H9 (cell line): ENCODE data around the gene PPM1H. TPM values are rescaled to one million over a fixed set of nuclear protein-coding genes. Genes with fewer than 3 reads are reported as not detected.
A peak's percentile ranks its signal among the peaks of the same experiment; 100 is the strongest.

Source experiments
- DNase-seq: peaks from one replicate; pipeline ENCODE4 v3.0.0-alpha.2; 2017
- H2AFZ ChIP-seq: one replicate; pipeline ENCODE4 v1.6.1; 2013; ENCODE audit warnings: mild to moderate bottlenecking, low read length, control low read depth, moderate library complexity
- H2AK5ac ChIP-seq: 2 replicates; pipeline ENCODE4 v1.6.1; 2013; ENCODE audit warnings: low read length, control low read depth, mixed read lengths; ENCODE audit not compliant: insufficient read length
- H2BK120ac ChIP-seq: one replicate; pipeline ENCODE4 v1.6.1; 2013; ENCODE audit warnings: low read depth, mild to moderate bottlenecking, low read length, control low read depth, inconsistent platforms; ENCODE audit not compliant: poor library complexity, severe bottlenecking
- H2BK12ac ChIP-seq: 2 replicates; pipeline ENCODE4 v1.6.1; 2013; ENCODE audit warnings: low read length, control low read depth, mixed read lengths, low read depth; ENCODE audit not compliant: insufficient read length
- H2BK15ac ChIP-seq: 2 replicates; pipeline ENCODE4 v1.6.1; 2013; ENCODE audit warnings: low read depth, low read length, control low read depth
- H2BK20ac ChIP-seq: one replicate; pipeline ENCODE4 v1.6.1; 2013; ENCODE audit warnings: low read depth, mild to moderate bottlenecking, low read length, control low read depth, inconsistent platforms; ENCODE audit not compliant: poor library complexity, severe bottlenecking
- H2BK5ac ChIP-seq: 2 replicates; pipeline ENCODE4 v1.6.1; 2013; ENCODE audit warnings: low read length, control low read depth, mixed read lengths; ENCODE audit not compliant: insufficient read length
- H3K14ac ChIP-seq: 2 replicates; pipeline ENCODE4 v1.6.1; 2013; ENCODE audit warnings: low read length, control low read depth; ENCODE audit not compliant: insufficient read depth
- H3K18ac ChIP-seq: 2 replicates; pipeline ENCODE4 v1.6.1; 2013; ENCODE audit warnings: low read depth, mild to moderate bottlenecking, mixed read lengths, low read length, control low read depth; ENCODE audit not compliant: insufficient read length
- H3K23ac ChIP-seq: 2 replicates; pipeline ENCODE4 v1.6.1; 2013; ENCODE audit warnings: low read length, control low read depth, mixed read lengths, low read depth; ENCODE audit not compliant: insufficient read length
- H3K23me2 ChIP-seq: 2 replicates; pipeline ENCODE4 v1.6.1; 2013; ENCODE audit warnings: low read depth, mild to moderate bottlenecking, mixed read lengths, low read length, control low read depth; ENCODE audit not compliant: insufficient read length, poor library complexity, severe bottlenecking
- H3K27ac ChIP-seq: 2 replicates; pipeline ENCODE4 v1.5.1; 2013; ENCODE audit warnings: low read length, control low read depth, mixed read lengths, low read depth; ENCODE audit not compliant: insufficient read length
- H3K27me3 ChIP-seq: 2 replicates; pipeline ENCODE4 v1.6.1; 2013; ENCODE audit warnings: low read length, control low read depth, inconsistent platforms; ENCODE audit not compliant: insufficient read depth
- H3K4ac ChIP-seq: 2 replicates; pipeline ENCODE4 v1.6.1; 2013; ENCODE audit warnings: low read depth, mild to moderate bottlenecking, control low read depth, inconsistent platforms, low read length, moderate library complexity
- H3K4me1 ChIP-seq: 2 replicates; pipeline ENCODE4 v1.6.1; 2013; ENCODE audit warnings: low read length, control low read depth, inconsistent platforms; ENCODE audit not compliant: insufficient read depth
- H3K4me2 ChIP-seq: 2 replicates; pipeline ENCODE4 v1.6.1; 2013; ENCODE audit warnings: low read length, control low read depth, mixed read lengths; ENCODE audit not compliant: insufficient read length, insufficient read depth
- H3K56ac ChIP-seq: 2 replicates; pipeline ENCODE4 v1.6.1; 2013; ENCODE audit warnings: low read depth, mild to moderate bottlenecking, mixed read lengths, low read length, control low read depth; ENCODE audit not compliant: insufficient read length
- H3K79me1 ChIP-seq: 2 replicates; pipeline ENCODE4 v1.6.1; 2013; ENCODE audit warnings: low read depth, mild to moderate bottlenecking, moderate library complexity, low read length, control low read depth, inconsistent platforms; ENCODE audit not compliant: insufficient read depth, poor library complexity, severe bottlenecking
- H3K79me2 ChIP-seq: 2 replicates; pipeline ENCODE4 v1.6.1; 2013; ENCODE audit warnings: low read length, control low read depth, inconsistent platforms; ENCODE audit not compliant: insufficient read depth
- H3K9ac ChIP-seq: 2 replicates; pipeline ENCODE4 v1.6.1; 2013; ENCODE audit warnings: low read length, control low read depth, mixed read lengths; ENCODE audit not compliant: insufficient read length; ENCODE audit errors: extremely low read depth
- H3K9me3 ChIP-seq: one replicate; pipeline ENCODE4 v1.6.1; 2013; ENCODE audit warnings: low read depth, low read length, inconsistent platforms; ENCODE audit not compliant: control insufficient read depth
- H3T11ph ChIP-seq: one replicate; pipeline ENCODE4 v1.6.1; 2013; ENCODE audit warnings: mild to moderate bottlenecking, low read length, control low read depth, inconsistent platforms
- H4K20me1 ChIP-seq: one replicate; pipeline ENCODE4 v1.6.1; 2013; ENCODE audit not compliant: control insufficient read depth, insufficient read length, insufficient read depth
- H4K5ac ChIP-seq: 2 replicates; pipeline ENCODE4 v1.6.1; 2013; ENCODE audit warnings: low read depth, mild to moderate bottlenecking, mixed read lengths, low read length, control low read depth; ENCODE audit not compliant: insufficient read length
- H4K8ac ChIP-seq: replicated peaks from 2 replicates; pipeline ENCODE4 v1.6.1; 2013; ENCODE audit warnings: low read length, control low read depth, mixed read lengths, low read depth; ENCODE audit not compliant: insufficient read length
- H4K91ac ChIP-seq: 2 replicates; pipeline ENCODE4 v1.6.1; 2013; ENCODE audit warnings: low read depth, mild to moderate bottlenecking, moderate library complexity, mixed read lengths, low read length, control low read depth; ENCODE audit not compliant: insufficient read length
- H3K27ac Mint-ChIP-seq, 3 experiments: 2 replicates in 2 of 3; 3 replicates in 1 of 3; pipeline ENCODE4 v1.8.0; 2020 to 2021; ENCODE audit warnings: mixed read lengths in 3 of 3, mild to moderate bottlenecking in 1 of 3, moderate library complexity in 1 of 3
- H3K27me3 Mint-ChIP-seq: 2 replicates; pipeline ENCODE4 v1.8.0; 2021; ENCODE audit warnings: low read depth, mild to moderate bottlenecking, moderate library complexity, mixed read lengths
- H3K36me3 Mint-ChIP-seq, 3 experiments: 2 replicates in 2 of 3; 3 replicates in 1 of 3; pipeline ENCODE4 v1.8.0; 2020 to 2021; ENCODE audit warnings: low read depth in 3 of 3, mixed read lengths in 3 of 3; ENCODE audit not compliant: insufficient read depth in 1 of 3
- H3K4me1 Mint-ChIP-seq, 2 experiments: 2 replicates each; pipeline ENCODE4 v1.8.0; 2020; ENCODE audit warnings: mixed read lengths in 2 of 2
- H3K4me3 Mint-ChIP-seq, 2 experiments: 2 replicates in 1 of 2; 3 replicates in 1 of 2; pipeline ENCODE4 v1.8.0; 2020 to 2021; ENCODE audit warnings: mild to moderate bottlenecking in 2 of 2, mixed read lengths in 2 of 2, moderate library complexity in 1 of 2
- H3K9me3 Mint-ChIP-seq, 2 experiments: 2 replicates in 1 of 2; 3 replicates in 1 of 2; pipeline ENCODE4 v1.8.0; 2020; ENCODE audit warnings: mild to moderate bottlenecking in 2 of 2, mixed read lengths in 2 of 2, moderate library complexity in 1 of 2
- WGBS: extraction: QIAGEN DNeasy Blood & Tissue Kit; methylation state at CpG from one replicate; pipeline ENCODE4 v1.1.7; 2013; ENCODE audit warnings: missing lambda C conversion rate, low lambda C conversion rate, mixed read lengths; ENCODE audit not compliant: insufficient read length; ENCODE audit errors: extremely low coverage; 5-methylcytosine and 5-hydroxymethylcytosine counted together
- total RNA-seq: library from RNA; stranded (reverse); gene quantifications from 2 replicates; pipeline ENCODE4 v1.2.1, GENCODE V29; 2021
- TF ChIP-seq, protein P1 (sequence below): fragments of 200-600 bp; sonication (generic); conservative IDR thresholded peaks from 3 replicates; pipeline ENCODE4 v1.8.0; 2021; ENCODE audit warnings: antibody characterized with exemption, mild to moderate bottlenecking

The PPM1H gene
- total RNA-seq, 1 experiment from 2014 or later, result 22.1 TPM

DNA sequence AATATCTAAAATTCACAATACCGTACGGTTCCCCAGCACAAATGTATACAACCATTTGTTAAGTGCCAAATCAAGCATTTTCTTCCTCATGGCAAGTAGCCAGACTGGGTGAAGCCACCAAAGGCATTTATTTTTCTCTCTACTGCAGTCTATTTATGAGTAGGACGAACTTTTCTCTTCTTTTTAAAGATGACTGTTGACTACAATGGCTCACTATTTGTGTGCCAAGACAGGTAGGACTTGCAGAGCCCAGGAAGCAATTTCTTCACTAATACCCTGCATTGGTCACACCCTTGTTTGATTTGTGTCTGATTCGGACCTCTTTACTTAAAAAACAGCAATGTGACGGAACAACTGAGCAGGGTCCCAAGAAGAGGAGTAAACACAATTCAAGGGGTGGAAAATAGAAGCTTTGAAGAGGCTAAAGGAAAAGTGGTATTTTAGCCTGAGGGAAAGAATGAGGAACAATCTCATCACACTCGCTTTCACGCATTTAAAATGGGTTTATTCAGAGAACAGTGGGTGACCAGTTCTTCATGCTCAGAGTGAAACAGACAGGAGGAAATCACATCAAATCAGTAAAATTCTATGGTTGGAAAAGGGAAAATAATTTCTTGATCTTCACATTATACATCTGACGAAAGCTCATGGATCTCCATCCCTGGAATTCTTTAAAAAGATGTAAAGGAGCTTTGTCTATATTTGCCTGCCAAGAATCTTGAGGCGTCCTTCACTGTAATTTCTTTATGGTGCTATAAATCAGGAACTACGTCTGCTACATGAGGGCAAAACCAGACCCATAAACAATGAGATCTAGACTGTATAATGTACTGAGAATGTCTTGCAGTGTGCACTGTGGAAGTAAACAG lies 183.8 kb downstream of the PPM1H start:
- no peak for DNase-seq

More for the DNA sequence above, 183.8 kb downstream of the PPM1H start:
- Histone ChIP-seq H3K27me3 (no peaks in the 10 kb centered on the region), H2BK5ac (no peak overlapping the region), H3K9me3 (no peaks in the 10 kb centered on the region), H3K23me2 (no peaks in the 10 kb centered on the region), H3T11ph (no peak overlapping the region), H4K20me1 (no peaks in the 10 kb centered on the region), H2BK20ac (no peak overlapping the region), H3K27ac (no peak overlapping the region), H3K18ac (no peak overlapping the region), H2BK12ac (no peak overlapping the region), H3K79me1 (no peaks in the 10 kb centered on the region), H3K4me2 (no peak overlapping the region), H3K4me1 (0 out of 2 replicates have a peak, but pooled peaks cover 2% of the 10 kb centered on the region), H3K9ac (no peak overlapping the region), H3K23ac (no peak overlapping the region), H2BK15ac (no peak overlapping the region), H3K14ac (peak overlapping the region; percentile 40; the same call in 1 of the 2 replicates), H3K56ac (no peak overlapping the region), H2AK5ac (no peak overlapping the region), H2AFZ (no peak overlapping the region), H3K4ac (no peak overlapping the region), H2BK120ac (no peak overlapping the region), H3K79me2 (no peaks in the 10 kb centered on the region), H4K5ac (no peak overlapping the region), H4K8ac (no peak overlapping the region), H4K91ac (no peak overlapping the region)
- Mint-ChIP-seq H3K9me3 (no peaks in the 10 kb centered on the region), H3K27ac (no peak overlapping the region; a peak in 1 of 7 replicates), H3K4me3 (no peak overlapping the region), H3K36me3 (peaks cover 0 to 17% (median 11%) of the 10 kb centered on the region in 3 experiments; a peak in 5 of 7 replicates), H3K27me3 (no peaks in the 10 kb centered on the region), H3K4me1 (peaks cover 9 to 11% of the 10 kb centered on the region in 2 experiments)
- TF ChIP-seq, protein P1, sequence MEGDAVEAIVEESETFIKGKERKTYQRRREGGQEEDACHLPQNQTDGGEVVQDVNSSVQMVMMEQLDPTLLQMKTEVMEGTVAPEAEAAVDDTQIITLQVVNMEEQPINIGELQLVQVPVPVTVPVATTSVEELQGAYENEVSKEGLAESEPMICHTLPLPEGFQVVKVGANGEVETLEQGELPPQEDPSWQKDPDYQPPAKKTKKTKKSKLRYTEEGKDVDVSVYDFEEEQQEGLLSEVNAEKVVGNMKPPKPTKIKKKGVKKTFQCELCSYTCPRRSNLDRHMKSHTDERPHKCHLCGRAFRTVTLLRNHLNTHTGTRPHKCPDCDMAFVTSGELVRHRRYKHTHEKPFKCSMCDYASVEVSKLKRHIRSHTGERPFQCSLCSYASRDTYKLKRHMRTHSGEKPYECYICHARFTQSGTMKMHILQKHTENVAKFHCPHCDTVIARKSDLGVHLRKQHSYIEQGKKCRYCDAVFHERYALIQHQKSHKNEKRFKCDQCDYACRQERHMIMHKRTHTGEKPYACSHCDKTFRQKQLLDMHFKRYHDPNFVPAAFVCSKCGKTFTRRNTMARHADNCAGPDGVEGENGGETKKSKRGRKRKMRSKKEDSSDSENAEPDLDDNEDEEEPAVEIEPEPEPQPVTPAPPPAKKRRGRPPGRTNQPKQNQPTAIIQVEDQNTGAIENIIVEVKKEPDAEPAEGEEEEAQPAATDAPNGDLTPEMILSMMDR, result no peak
- no CpG with 5 or more reads among the region's 10 CpGs for WGBS
